ENCODE measurements around the gene MYBPC2.

- TF ChIP-seq POLR2AphosphoS5 (IDR thresholded peaks at IDR 0.05; ENCODE audit: insufficient read depth, low read depth, low read length) (no peak), CTCF (IDR thresholded peaks at IDR 0.05; ENCODE audit: extremely low read depth in 1 of 2, insufficient read depth in 1 of 2, low read depth in 1 of 2, low read length in 2 of 2) (no peak), POLR2A (IDR thresholded peaks at IDR 0.05; ENCODE audit: low read depth, low read length) (no peak), FOS (IDR thresholded peaks at IDR 0.05; ENCODE audit: borderline replicate concordance, insufficient read depth, low read length) (no peak), JUN (IDR thresholded peaks at IDR 0.05; ENCODE audit: borderline replicate concordance, insufficient read depth, insufficient read length, low read depth) (no peak), EZH2 (IDR thresholded peaks at IDR 0.05; ENCODE audit: borderline replicate concordance, low read depth, low read length, severe bottlenecking) (no peak), MYC (IDR thresholded peaks at IDR 0.05; ENCODE audit: low read depth, low read length) (no peak)
Measured at GRCh38 chr19:50480281-50481111, 47.8 kb downstream of the MYBPC2 start.
